ENCODE data around the gene ITSN1. TPM values are rescaled to one million over a fixed set of nuclear protein-coding genes. Genes with fewer than 3 reads are reported as not detected.

The ITSN1 gene
- polyA plus RNA-seq, 1 donor from 2014 or later, result 35.1 TPM

DNA sequence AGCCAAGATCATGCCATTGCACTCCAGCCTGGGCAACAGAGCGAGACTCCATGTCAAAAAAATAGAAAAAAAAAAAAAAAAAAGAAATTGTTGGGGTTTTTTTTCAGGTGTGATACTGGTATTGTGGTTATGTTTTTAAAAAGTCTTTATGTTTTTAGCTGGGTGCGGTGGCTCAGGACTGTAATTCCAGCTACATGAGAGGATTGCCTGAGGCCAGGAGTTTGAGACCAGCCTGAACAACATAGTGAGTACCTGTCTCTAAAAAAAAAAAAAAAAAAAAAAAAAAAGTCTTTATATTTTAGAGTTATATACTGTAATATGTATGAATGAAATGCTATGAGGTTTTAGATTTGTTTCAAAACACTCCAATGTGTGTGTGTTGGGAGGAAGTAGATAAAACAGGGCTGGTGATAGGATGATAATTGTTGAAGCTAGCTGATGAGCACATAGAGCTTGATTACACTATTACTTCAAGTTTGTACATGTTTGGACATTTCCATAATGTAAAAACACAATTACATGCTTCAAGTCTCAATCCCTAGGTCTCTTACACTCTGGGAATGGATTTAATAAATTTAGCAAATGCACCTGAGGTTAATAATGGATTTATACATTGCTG lies 303.5 kb downstream of the ITSN1 start:
- H3K27ac ChIP-seq (ENCODE audit: low read length), result no peak overlapping the region
- H3K79me2 ChIP-seq (replicated peaks; ENCODE audit: insufficient read depth, low read length), result no peaks in the 10 kb centered on the region
- no peaks in the 10 kb centered on the region for H4K20me1 ChIP-seq (ENCODE audit: insufficient read depth)
- no peak overlapping the region for H3K4me3 ChIP-seq (ENCODE audit: low read length)
- no peak for TF ChIP-seq EZH2 (IDR thresholded peaks at IDR 0.05; ENCODE audit: borderline replicate concordance, insufficient read depth, low read length, poor library complexity, severe bottlenecking)
- no peak for TF ChIP-seq CTCF (IDR thresholded peaks at IDR 0.05; ENCODE audit: poor library complexity, severe bottlenecking)
- TF ChIP-seq SMC3 (conservative IDR thresholded peaks at IDR 0.05; ENCODE audit: poor library complexity), result no peak
- TF ChIP-seq TAF1 (IDR thresholded peaks at IDR 0.05; ENCODE audit: low read depth), result no peak
- no peak for TF ChIP-seq RAD21 (conservative IDR thresholded peaks at IDR 0.05)
- TF ChIP-seq MXI1 (conservative IDR thresholded peaks at IDR 0.05; ENCODE audit: poor library complexity, severe bottlenecking), result no peak
- no peak for TF ChIP-seq POLR2AphosphoS5 (IDR thresholded peaks at IDR 0.05)
- H3K36me3 ChIP-seq (ENCODE audit: insufficient read depth, low read length), result no peaks in the 10 kb centered on the region
- H3F3A ChIP-seq (ENCODE audit: insufficient read depth, low read length, poor library complexity, severe bottlenecking), result no peaks in the 10 kb centered on the region
- H3K9me2 ChIP-seq (ENCODE audit: insufficient read depth, low read length), result no peaks in the 10 kb centered on the region
- no peak overlapping the region for H3K4me2 ChIP-seq (ENCODE audit: low read length)
- no peak overlapping the region for H3K9ac ChIP-seq (ENCODE audit: low read length)
- no peaks in the 10 kb centered on the region for H3K27me3 ChIP-seq (ENCODE audit: insufficient read depth, low read depth, low read length)
- no peaks in the 10 kb centered on the region for H3K9me3 ChIP-seq (ENCODE audit: low read length)
- H2AFZ ChIP-seq (ENCODE audit: low read depth, low read length), result no peak overlapping the region

- Histone ChIP-seq H3K36me3 (ENCODE audit: insufficient read depth, low read length) (no peaks in the 10 kb centered on the region), H3K9me3 (ENCODE audit: low read length) (no peaks in the 10 kb centered on the region), H2AFZ (ENCODE audit: low read depth, low read length) (peak overlapping the region; percentile 86), H3K27ac (ENCODE audit: low read length) (peak overlapping the region; percentile 98), H3K4me2 (ENCODE audit: low read length) (peak overlapping the region; percentile 65), H3K9ac (ENCODE audit: low read length) (peak overlapping the region; percentile 74), H3K4me3 (ENCODE audit: low read length) (peak overlapping the region; percentile 47), H3K9me2 (ENCODE audit: insufficient read depth, low read length) (no peaks in the 10 kb centered on the region), H3F3A (ENCODE audit: insufficient read depth, low read length, poor library complexity, severe bottlenecking) (no peaks in the 10 kb centered on the region), H3K27me3 (ENCODE audit: insufficient read depth, low read depth, low read length) (no peaks in the 10 kb centered on the region), H4K20me1 (ENCODE audit: insufficient read depth) (no peaks in the 10 kb centered on the region), H3K79me2 (replicated peaks; ENCODE audit: insufficient read depth, low read length) (no peaks in the 10 kb centered on the region)
- TF ChIP-seq POLR2AphosphoS5 (IDR thresholded peaks at IDR 0.05) (peak; percentile 24), SMC3 (conservative IDR thresholded peaks at IDR 0.05; ENCODE audit: poor library complexity) (no peak), CTCF (IDR thresholded peaks at IDR 0.05; ENCODE audit: poor library complexity, severe bottlenecking) (peak; percentile 16)
Measured at GRCh38 chr21:33947451-33948095, 305.3 kb downstream of the ITSN1 start.
